Activated T-helper 2 cell treated with anti-CD3 and anti-CD28 coated beads, Interferon-gamma antibody, Interleukin-2, Interleukin-4, amounts not matched to agents 10 μg/mL and 5 μg/mL and 100 μg/mL, durations not matched to agents 14 hours and 24 hours and 36 hours (primary cell): ENCODE results near the gene SLC25A6. TPM values are rescaled to one million over a fixed set of nuclear protein-coding genes. Genes with fewer than 3 reads are reported as not detected.
A peak's percentile ranks its signal among the peaks of the same experiment; 100 is the strongest.
"Not testable (repeated sequence)": the region's sequence is repeated elsewhere in the genome, so short reads cannot be mapped to it uniquely, and the experiment has no call there.

ENCODE experiments used
- DNase-seq: peaks from one replicate; pipeline ENCODE4 v3.0.0; 2021; ENCODE audit warnings: low spot score
- H3K27ac Mint-ChIP-seq: one replicate; pipeline ENCODE4 v1.8.0; 2021; ENCODE audit warnings: mixed read lengths
- H3K27me3 Mint-ChIP-seq: one replicate; pipeline ENCODE4 v1.8.0; 2021; ENCODE audit warnings: low read depth, mixed read lengths
- H3K36me3 Mint-ChIP-seq: one replicate; pipeline ENCODE4 v1.8.0; 2021; ENCODE audit warnings: low read depth, mixed read lengths
- H3K4me1 Mint-ChIP-seq: one replicate; pipeline ENCODE4 v1.8.0; 2021; ENCODE audit warnings: low read depth, mixed read lengths
- H3K4me3 Mint-ChIP-seq: one replicate; pipeline ENCODE4 v1.8.0; 2021; ENCODE audit warnings: low read depth, mild to moderate bottlenecking, moderate library complexity, mixed read lengths
- H3K9me3 Mint-ChIP-seq: one replicate; pipeline ENCODE4 v1.8.0; 2021; ENCODE audit warnings: mixed read lengths
- intact Hi-C: fragments of 100-400 bp; cut with micrococcal nuclease; formaldehyde crosslinking; loops from one replicate; pipeline ENCODE4 v1.15.1; 2023
- total RNA-seq: library from RNA; stranded (reverse); gene quantifications from 2 replicates; pipeline ENCODE4 v1.2.3, GENCODE V29; 2022

Gene SLC25A6
- total RNA-seq, 1 donor from 2014 or later, result 325 TPM

DNA sequence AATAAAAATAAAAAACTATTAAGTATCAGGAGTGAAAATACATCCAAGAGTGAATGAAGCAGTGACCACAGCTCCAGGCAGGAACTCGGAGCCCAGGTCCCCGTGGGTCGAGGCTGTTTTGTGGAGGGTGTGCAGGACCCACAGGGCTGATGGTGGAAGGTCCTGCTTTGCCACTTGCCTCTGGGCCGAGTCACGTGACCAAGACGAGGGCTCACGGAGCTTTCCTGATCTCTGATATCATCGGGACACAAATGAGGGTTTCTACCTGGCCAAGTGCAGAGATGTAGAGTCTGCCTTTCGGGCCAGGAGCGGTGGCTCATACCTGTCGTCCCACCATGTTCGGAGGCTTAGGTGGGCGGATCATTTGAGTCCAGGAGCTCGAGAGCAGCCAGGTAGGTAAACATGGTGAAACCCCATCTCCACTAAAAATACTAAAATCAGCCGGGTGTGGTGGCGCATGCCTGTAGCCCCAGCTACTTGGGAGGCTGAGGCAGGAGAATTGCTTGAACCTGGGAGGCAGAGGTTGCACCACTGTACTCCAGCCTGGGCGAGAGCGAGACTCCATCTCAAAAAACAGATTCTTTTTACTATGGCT, 7.2 kb downstream of the SLC25A6 start:
- Mint-ChIP-seq H3K4me1 (peaks cover 11% of the 10 kb centered on the region), H3K36me3 (peaks cover 76% of the 10 kb centered on the region), H3K27ac (no peak overlapping the region), H3K27me3 (no peaks in the 10 kb centered on the region), H3K9me3 (no peaks in the 10 kb centered on the region), H3K4me3 (no peak overlapping the region)
- no peak for DNase-seq
- intact Hi-C loops, result no loop called here

DNA sequence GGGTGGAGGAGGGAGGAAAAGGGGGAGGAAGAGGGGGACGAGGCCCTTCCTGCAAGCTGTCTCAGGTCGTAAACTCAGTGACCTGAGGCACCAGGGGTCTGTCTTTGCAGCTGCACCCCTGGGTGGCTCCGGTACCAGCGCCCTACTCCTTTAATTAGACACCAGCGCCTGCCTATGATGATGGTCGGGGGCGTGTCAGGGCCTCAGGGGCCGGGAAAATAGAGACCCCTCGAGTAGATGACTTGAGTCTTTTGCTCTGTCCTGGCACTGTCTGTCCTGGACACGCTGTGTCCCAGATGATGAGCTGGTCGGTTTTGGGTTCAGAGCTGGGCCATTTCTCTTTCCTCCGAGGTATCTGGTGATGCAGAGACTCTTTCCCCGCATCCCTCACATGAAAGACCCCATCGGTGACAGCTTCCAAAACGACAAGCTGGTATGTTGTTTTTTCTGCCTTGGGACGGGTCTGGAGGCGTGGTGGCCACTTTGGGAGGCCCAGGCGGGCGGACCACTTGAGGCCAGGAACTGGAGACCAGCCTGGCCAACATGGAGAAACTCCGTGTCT, 11.2 kb downstream of the SLC25A6 start:
- no peaks in the 10 kb centered on the region for H3K4me1 Mint-ChIP-seq
- no peak overlapping the region for H3K4me3 Mint-ChIP-seq
- no peaks in the 10 kb centered on the region for H3K27me3 Mint-ChIP-seq
- H3K27ac Mint-ChIP-seq, result no peak overlapping the region
- no peak for DNase-seq
- no peaks in the 10 kb centered on the region for H3K9me3 Mint-ChIP-seq
- intact Hi-C loops, result no loop called here
- H3K36me3 Mint-ChIP-seq, result peaks cover 40% of the 10 kb centered on the region

DNA sequence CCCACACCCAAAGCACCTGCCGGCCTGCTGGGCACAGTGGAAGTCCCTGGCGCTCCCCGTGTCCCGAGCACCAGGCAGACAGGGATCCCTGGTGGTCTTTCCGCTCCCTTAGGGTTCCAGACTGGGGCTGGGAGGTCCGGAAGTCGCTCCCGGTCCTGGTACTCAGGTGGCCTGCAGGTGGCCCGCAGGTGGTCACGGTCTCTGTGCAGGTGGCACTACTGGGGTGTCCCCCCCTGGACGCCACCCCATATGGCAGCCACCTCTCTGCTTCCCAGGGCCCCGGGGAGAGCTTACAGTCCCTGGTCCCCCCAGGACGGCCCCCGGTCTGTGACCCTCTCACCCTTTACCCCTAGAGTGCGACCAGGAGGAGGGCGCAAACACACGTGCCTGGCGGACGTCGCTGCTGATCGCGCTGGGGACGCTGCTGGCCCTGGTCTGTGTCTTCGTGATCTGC, 13.6 kb downstream of the SLC25A6 start:
- no peak for DNase-seq
- H3K9me3 Mint-ChIP-seq, result no peaks in the 10 kb centered on the region
- intact Hi-C loops, result no loop called here
- H3K27ac Mint-ChIP-seq, result no peak overlapping the region
- peaks cover 18% of the 10 kb centered on the region for H3K36me3 Mint-ChIP-seq
- H3K4me1 Mint-ChIP-seq, result no peaks in the 10 kb centered on the region
- no peak overlapping the region for H3K4me3 Mint-ChIP-seq
- no peaks in the 10 kb centered on the region for H3K27me3 Mint-ChIP-seq

DNA sequence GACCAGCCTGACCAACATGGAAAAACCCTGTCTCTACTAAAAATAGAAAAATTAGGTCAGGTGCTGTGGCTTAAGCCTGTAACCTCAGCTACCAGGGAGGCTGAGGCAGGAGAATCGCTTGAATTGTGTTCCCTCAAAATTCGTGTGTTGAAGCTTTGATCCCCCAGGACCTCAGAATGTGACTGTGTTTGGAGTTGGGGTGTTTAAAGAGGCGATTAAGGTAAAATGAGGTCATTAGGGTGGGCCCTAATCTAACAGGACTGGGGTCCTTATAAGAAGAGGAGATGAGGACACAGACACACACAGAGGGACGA, 23.6 kb downstream of the SLC25A6 start:
- H3K9me3 Mint-ChIP-seq, result no peaks in the 10 kb centered on the region
- peak overlapping the region; percentile 29 for H3K27ac Mint-ChIP-seq
- peaks cover 20% of the 10 kb centered on the region for H3K36me3 Mint-ChIP-seq
- DNase-seq, result no peak
- no peak overlapping the region for H3K4me3 Mint-ChIP-seq
- intact Hi-C loops, result no loop called here
- H3K4me1 Mint-ChIP-seq, result no peaks in the 10 kb centered on the region
- no peaks in the 10 kb centered on the region for H3K27me3 Mint-ChIP-seq

DNA sequence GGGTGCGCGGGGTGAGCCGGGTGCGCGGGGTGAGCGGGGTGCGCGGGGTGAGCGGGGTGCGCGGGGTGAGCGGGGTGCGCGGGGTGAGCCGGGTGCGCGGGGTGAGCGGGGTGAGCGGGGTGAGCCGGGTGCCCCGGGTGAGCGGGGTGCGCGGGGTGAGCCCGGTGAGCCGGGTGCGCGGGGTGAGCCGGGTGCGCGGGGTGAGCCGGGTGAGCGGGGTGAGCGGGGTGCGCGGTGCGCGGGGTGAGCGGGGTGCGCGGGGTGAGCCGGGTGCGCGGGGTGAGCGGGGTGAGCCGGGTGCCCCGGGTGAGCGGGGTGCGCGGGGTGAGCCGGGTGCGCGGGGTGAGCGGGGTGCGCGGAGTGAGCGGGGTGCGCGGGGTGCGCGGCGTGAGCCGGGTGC, 25.6 kb downstream of the SLC25A6 start:
- H3K27me3 Mint-ChIP-seq, H3K9me3 Mint-ChIP-seq, H3K4me3 Mint-ChIP-seq, H3K4me1 Mint-ChIP-seq, DNase-seq, intact Hi-C loops, H3K27ac Mint-ChIP-seq: not testable (repeated sequence)
- peaks cover 33% of the 10 kb centered on the region for H3K36me3 Mint-ChIP-seq

DNA sequence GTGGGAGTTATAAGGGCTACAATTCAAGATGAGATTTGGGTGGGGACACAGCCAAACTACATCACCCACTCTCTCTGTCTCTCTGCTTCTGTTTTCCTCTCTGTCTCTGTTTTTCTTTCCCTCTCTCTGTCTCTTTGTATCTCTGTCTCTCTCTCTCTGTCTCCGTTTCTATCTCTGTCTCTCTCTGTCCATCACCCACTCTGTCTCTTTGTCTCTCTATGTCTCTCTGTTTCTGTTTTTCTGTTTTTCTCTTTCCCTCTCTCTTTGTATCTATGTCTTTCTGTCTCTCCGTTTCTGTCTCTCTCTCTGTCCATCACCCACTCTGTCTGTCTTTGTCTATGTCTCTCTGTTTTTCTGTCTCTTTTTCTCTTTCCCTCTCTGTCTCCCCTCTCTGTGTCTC, 30.0 kb downstream of the SLC25A6 start:
- Mint-ChIP-seq H3K36me3 (peaks cover 55% of the 10 kb centered on the region), H3K9me3 (peaks cover 9% of the 10 kb centered on the region), H3K4me3 (no peak overlapping the region), H3K4me1 (no peaks in the 10 kb centered on the region), H3K27me3 (no peaks in the 10 kb centered on the region), H3K27ac (no peak overlapping the region)
- intact Hi-C loops, result no loop called here
- DNase-seq, result no peak

DNA sequence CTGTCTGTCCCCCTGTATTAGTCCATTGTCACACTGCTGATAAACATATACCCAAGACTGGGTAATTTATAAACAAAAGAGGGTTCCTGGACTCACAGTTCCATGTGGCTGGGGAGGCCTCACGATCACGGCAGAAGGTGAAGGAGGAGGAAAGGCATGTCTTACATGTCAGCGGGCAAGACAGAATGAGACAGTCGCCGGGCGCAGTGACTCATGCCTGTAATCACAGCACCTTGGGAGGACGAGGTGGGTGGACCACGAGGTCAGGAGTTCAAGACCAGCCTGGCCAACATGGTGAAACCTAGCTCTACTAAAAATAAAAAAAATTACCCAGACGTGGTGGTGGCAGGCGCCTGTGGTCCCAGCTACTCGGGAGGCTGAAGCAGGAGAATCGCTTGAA, 30.6 kb downstream of the SLC25A6 start:
- no peak for DNase-seq
- Mint-ChIP-seq H3K36me3 (peaks cover 56% of the 10 kb centered on the region), H3K4me3 (no peak overlapping the region), H3K27me3 (no peaks in the 10 kb centered on the region), H3K9me3 (peaks cover 9% of the 10 kb centered on the region), H3K4me1 (no peaks in the 10 kb centered on the region), H3K27ac (no peak overlapping the region)
- intact Hi-C loops, result no loop called here

DNA sequence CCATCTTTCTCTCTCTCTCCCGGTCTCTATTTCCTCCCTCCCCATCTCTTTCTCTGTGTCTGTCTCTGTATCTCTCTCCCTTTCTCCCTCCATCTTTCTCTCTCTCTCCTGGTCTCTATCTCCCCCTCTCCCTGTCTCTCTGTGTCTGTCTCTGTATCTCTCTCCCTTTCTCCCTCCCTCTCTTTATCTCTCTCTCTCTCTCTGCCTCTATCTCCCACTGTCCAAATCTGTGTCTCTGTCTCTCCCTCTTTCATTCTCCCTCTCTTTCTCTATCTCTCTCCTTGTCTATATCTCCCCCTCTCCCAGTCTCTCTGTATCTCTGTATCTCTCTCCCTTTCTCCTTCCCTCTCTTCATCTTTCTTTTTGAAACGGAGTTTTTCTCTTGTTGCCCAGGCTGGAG, 31.7 kb downstream of the SLC25A6 start:
- H3K27ac Mint-ChIP-seq, result no peak overlapping the region
- H3K36me3 Mint-ChIP-seq, result peaks cover 65% of the 10 kb centered on the region

DNA sequence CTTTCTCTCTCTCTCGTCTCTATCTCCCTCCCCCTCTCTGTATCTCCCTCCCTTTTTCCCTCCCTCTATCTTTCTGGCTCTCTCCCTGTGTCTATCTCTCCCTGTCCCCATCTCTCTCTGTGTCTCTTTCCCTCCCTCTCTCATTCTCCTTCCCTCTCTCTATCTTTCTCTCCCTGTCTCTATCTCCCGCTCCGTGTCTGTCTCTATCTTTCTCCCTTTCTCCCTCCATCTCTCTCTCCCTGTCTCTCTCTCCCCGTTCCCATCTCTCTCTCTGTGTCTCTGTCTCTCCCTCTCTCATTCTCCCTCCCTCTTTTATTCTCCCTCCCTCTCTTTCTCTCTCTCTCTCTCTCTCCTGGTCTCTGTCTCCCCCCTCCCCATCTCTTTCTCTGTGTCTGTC, 32.4 kb downstream of the SLC25A6 start:
- no peaks in the 10 kb centered on the region for H3K4me1 Mint-ChIP-seq
- no peak overlapping the region for H3K27ac Mint-ChIP-seq
- H3K36me3 Mint-ChIP-seq, result peaks cover 60% of the 10 kb centered on the region
- intact Hi-C loops, result no loop called here
- H3K4me3 Mint-ChIP-seq, result no peak overlapping the region
- no peaks in the 10 kb centered on the region for H3K27me3 Mint-ChIP-seq
- DNase-seq, result no peak
- H3K9me3 Mint-ChIP-seq, result peaks cover 9% of the 10 kb centered on the region

More for the DNA sequence above, 31.7 kb downstream of the SLC25A6 start:
- Mint-ChIP-seq H3K4me1 (no peaks in the 10 kb centered on the region), H3K9me3 (peaks cover 9% of the 10 kb centered on the region), H3K27me3 (no peaks in the 10 kb centered on the region), H3K4me3 (no peak overlapping the region)
- intact Hi-C loops, result no loop called here
- no peak for DNase-seq

DNA sequence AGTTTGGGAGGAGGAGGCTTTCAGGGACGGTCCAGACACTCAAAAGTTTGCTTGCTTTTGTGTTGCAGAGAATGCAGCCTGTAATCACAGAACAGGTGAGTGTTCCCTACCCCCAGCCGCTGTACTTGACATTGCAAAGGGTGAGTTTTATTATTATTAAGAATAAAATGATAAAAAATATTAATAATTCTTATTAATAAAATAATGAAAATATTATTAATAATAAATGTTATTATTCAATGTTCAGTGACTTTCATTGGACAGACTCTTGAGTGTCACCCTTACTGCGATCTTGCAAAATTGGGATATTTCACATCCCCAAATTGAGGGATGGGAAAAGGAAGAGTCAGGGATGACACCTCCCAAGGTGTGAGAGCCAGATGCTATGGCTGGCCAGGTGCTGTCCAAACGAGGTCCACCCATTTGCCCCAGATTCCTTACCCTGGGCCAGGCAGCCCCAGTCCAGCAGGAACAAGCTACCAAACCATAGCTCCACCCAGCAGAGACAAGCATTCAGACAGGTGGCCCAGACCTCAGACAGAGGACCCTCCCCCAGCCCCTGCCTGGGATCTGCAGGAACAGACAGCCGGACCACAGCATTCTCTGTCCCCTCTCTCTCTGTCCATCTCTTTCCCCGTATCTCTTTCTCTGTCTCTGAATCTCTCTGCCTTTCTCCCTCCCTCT, 33.0 kb downstream of the SLC25A6 start:
- Mint-ChIP-seq H3K4me1 (peaks cover 3% of the 10 kb centered on the region), H3K36me3 (peaks cover 60% of the 10 kb centered on the region), H3K4me3 (no peak overlapping the region), H3K27me3 (no peaks in the 10 kb centered on the region), H3K9me3 (peaks cover 9% of the 10 kb centered on the region), H3K27ac (no peak overlapping the region)
- intact Hi-C loops, result no loop called here
- DNase-seq, result no peak

DNA sequence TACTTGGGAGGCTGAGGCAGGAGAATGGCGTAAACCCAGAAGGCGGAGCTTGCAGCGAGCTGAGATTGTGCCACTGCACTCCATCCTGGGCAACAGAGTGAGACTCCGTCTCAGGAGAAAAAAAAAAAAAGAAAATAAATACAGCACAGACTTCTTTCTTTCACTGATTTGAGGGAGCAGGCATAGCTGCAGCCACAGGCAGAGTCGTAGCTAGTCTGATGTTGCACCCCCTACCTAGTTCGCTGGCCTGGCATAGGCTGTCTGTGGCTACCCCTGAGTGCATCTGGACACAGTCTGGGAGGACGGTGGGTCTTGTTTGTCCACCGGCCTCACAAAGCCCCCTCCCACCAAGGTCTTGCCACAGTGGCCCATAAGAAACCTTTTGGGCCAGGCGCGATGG, 33.9 kb downstream of the SLC25A6 start:
- no peak overlapping the region for H3K4me3 Mint-ChIP-seq
- H3K27ac Mint-ChIP-seq, result no peak overlapping the region
- no peak for DNase-seq
- H3K27me3 Mint-ChIP-seq, result no peaks in the 10 kb centered on the region
- intact Hi-C loops, result no loop called here
- H3K9me3 Mint-ChIP-seq, result peaks cover 9% of the 10 kb centered on the region
- peaks cover 3% of the 10 kb centered on the region for H3K4me1 Mint-ChIP-seq
- H3K36me3 Mint-ChIP-seq, result peaks cover 59% of the 10 kb centered on the region

DNA sequence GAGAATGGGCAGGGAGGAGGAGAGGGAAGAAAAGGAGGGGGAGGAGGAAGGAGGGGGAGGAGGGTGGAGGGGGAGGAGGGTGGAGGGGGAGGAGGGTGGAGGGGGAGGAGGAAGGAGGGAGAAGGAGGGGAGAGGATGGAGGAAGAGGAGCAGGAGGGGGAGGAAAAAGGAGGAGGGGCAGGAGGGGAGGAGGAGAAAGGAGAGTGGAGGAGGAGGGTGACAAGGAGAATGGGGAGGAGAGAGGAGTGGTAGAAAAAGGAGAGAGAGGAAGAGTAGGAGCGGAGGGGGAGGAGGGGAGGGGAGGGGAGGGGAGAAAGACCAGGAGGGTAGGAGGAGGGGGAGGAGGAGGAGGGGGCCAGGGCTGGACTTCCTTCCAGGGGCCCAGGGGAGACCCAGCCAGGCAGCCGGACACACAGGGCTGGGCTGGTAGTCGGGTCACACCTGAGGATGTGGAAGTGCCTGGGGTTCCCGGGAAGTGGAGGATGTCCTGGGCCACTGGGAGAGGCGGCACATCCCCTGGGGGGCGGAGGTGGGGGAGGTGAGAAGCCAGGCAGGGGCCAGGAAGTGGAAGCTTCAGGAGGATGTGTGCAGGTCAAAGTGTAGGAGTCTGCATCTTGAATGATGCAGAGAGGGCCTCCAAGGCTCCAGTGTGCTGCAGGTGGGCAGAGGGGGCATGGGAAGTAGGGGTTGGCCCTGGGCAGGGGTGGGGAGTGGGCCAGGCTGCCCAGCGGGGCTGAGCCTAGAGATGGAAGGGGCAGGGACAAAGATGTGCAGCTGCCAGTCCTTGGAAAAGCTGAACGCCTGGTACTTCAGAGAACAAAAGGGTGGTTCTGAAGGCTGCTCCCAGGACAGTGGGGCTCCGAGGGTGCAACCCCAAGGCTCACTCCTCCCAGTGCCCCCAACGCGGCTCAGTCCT, 36.5 kb downstream of the SLC25A6 start:
- H3K9me3 Mint-ChIP-seq, result peaks cover 9% of the 10 kb centered on the region
- no peak overlapping the region for H3K4me3 Mint-ChIP-seq
- no peak for DNase-seq
- H3K27me3 Mint-ChIP-seq, result no peaks in the 10 kb centered on the region
- H3K36me3 Mint-ChIP-seq, result peaks cover 53% of the 10 kb centered on the region
- peak overlapping the region; percentile 53 for H3K27ac Mint-ChIP-seq
- H3K4me1 Mint-ChIP-seq, result peaks cover 3% of the 10 kb centered on the region
- intact Hi-C loops, result no loop called here
